ENCODE measurements around the gene OR2F1.
A peak's percentile ranks its signal among the peaks of the same experiment; 100 is the strongest.

OR2F1 gene

GRCh38 chr7:143954544-143954943 is at the start of gene OR2F1:
OR2F1 (plus strand) TSS chr7:143954844; CDS start chr7:143959971, 5,127 bp downstream.
- no peak for DNase-seq (ENCODE audit: low spot score)

- DNase-seq (ENCODE audit: low spot score) = no peak
Observed at GRCh38 chr7:143905509-143905908, 49.1 kb upstream of the OR2F1 start.

- DNase-seq (ENCODE audit: low spot score) = no peak
Observed at GRCh38 chr7:143906151-143906550, 48.5 kb upstream of the OR2F1 start.

- DNase-seq (ENCODE audit: low spot score) = peak; percentile 67
Observed at GRCh38 chr7:143906895-143907294, 47.7 kb upstream of the OR2F1 start.

GRCh38 chr7:143908120-143908519 is 46.5 kb upstream of the OR2F1 start:
- DNase-seq (ENCODE audit: low spot score) = no peak

- no peak for DNase-seq (ENCODE audit: low spot score)
Observed at GRCh38 chr7:143909863-143910262, 44.8 kb upstream of the OR2F1 start.

- DNase-seq (ENCODE audit: low spot score) = no peak
Observed at GRCh38 chr7:143910473-143911248, 44.0 kb upstream of the OR2F1 start.

GRCh38 chr7:143913945-143914615 is 40.6 kb upstream of the OR2F1 start:
- no peak for DNase-seq (ENCODE audit: low spot score)

GRCh38 chr7:143914938-143915652 is 39.5 kb upstream of the OR2F1 start:
- peak; percentile 13 for DNase-seq (ENCODE audit: low spot score)

GRCh38 chr7:143924851-143925250 is 29.8 kb upstream of the OR2F1 start:
- DNase-seq (ENCODE audit: low spot score) = no peak

GRCh38 chr7:143929224-143929920 is 25.3 kb upstream of the OR2F1 start:
- no peak for DNase-seq (ENCODE audit: low spot score)

- no peak for DNase-seq (ENCODE audit: low spot score)
Observed at GRCh38 chr7:143931739-143932138, 22.9 kb upstream of the OR2F1 start.

GRCh38 chr7:143934526-143935325 is 19.9 kb upstream of the OR2F1 start, which contains the start of gene OR2F2:
OR2F2 (plus strand) TSS chr7:143935233; CDS start chr7:143935233, 0 bp downstream.
- no peak for DNase-seq (ENCODE audit: low spot score)

GRCh38 chr7:143936087-143937009 is 18.3 kb upstream of the OR2F1 start:
- DNase-seq (ENCODE audit: low spot score) = no peak

- DNase-seq (ENCODE audit: low spot score) = no peak
Observed at GRCh38 chr7:143938379-143939243, 16.0 kb upstream of the OR2F1 start.

- DNase-seq (ENCODE audit: low spot score) = no peak
Observed at GRCh38 chr7:143945423-143945822, 9.2 kb upstream of the OR2F1 start.

GRCh38 chr7:143947111-143947510 is 7.5 kb upstream of the OR2F1 start:
- no peak for DNase-seq (ENCODE audit: low spot score)

- DNase-seq (ENCODE audit: low spot score) = no peak
Observed at GRCh38 chr7:143948733-143949132, 5.9 kb upstream of the OR2F1 start.

GRCh38 chr7:143953421-143953820 is 1.2 kb upstream of the OR2F1 start:
- DNase-seq (ENCODE audit: low spot score) = no peak

All from iPS-NIHi11 (cell line).